Adrenal gland (tissue), 5 donors: ENCODE data around the gene SLC25A34.

Source experiments
- CTCF ChIP-seq, 6 experiments: fragments of 450-650 bp in 4 of 6; fragments of 200-600 bp in 2 of 6; sonication (generic) in 1 of 6; IDR thresholded peaks; 1 replicate in 5 of 6; 2 replicates in 1 of 6; pipeline versions ENCODE4 v1.5.1 to v1.8.0; 2016 to 2021; ENCODE audit warnings: antibody characterized with exemption in 6 of 6, mild to moderate bottlenecking in 2 of 6, moderate library complexity in 1 of 6
- POLR2A ChIP-seq, 2 donors: fragments of 450-650 bp; IDR thresholded peaks; one replicate each; pipeline ENCODE4 v1.6.1; 2017; ENCODE audit warnings: antibody characterized with exemption in 2 of 2, mild to moderate bottlenecking in 2 of 2, moderate library complexity in 1 of 2
- donor health status: DM: no; HTN: no; CAD: no.

GRCh38 chr1:15764269-15764764 lies 28.3 kb downstream of the SLC25A34 start:
- no peak for TF ChIP-seq CTCF (IDR thresholded peaks at IDR 0.05)
- TF ChIP-seq POLR2A (IDR thresholded peaks at IDR 0.05), result no peak
